AG10803 (cell line): ENCODE results near the gene IGSF10.

ENCODE experiments used
- DNase-seq: peaks from one replicate; pipeline ENCODE4 v3.0.0; 2010; ENCODE audit warnings: low read depth
- H3K4me3 ChIP-seq: 2 replicates; pipeline ENCODE4 v1.5.1; 2011; ENCODE audit warnings: mild to moderate bottlenecking, low read length, control low read depth
- TF ChIP-seq, protein P1 (sequence below): conservative IDR thresholded peaks from 2 replicates; pipeline ENCODE4 v1.5.1; 2011; ENCODE audit warnings: mild to moderate bottlenecking, low read length, control low read depth, inconsistent platforms

Gene IGSF10

DNA sequence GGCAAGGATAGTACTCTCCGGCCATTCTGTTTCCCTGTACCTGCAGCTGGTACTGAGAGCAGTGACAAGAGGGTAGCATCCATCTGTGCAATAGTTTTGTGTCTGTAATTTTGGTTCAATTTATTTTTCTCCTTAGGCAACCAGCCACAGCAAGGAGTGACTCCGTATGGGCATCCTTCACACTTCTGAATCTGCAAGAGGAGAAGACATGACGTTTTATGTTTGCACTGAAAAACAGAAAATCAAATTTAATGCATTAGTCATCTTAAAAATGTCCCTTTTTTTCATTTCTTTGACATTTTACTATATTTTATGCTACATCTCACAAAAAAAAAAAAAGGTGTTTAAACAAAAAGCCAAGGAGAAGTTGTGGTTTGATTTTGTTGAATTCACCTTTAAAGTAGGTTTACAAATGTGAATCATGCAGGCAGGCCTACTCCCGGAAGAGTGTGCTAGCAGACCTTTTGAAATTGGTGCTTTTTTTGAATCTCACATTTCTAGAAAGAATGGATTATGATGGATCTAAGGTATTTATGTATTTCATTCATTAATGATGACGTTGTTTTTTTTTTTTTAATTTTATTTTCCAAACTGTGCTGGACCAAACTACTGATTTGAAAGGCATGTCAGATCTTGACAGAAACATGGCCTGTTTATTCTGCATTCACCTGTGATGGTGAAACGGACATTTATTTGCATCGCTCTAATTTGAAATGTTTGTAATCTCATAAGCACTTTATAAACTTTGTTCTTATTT, 28.1 kb downstream of the IGSF10 start:
- H3K4me3 ChIP-seq, result no peak overlapping the region
- DNase-seq, result no peak
- TF ChIP-seq, protein P1, sequence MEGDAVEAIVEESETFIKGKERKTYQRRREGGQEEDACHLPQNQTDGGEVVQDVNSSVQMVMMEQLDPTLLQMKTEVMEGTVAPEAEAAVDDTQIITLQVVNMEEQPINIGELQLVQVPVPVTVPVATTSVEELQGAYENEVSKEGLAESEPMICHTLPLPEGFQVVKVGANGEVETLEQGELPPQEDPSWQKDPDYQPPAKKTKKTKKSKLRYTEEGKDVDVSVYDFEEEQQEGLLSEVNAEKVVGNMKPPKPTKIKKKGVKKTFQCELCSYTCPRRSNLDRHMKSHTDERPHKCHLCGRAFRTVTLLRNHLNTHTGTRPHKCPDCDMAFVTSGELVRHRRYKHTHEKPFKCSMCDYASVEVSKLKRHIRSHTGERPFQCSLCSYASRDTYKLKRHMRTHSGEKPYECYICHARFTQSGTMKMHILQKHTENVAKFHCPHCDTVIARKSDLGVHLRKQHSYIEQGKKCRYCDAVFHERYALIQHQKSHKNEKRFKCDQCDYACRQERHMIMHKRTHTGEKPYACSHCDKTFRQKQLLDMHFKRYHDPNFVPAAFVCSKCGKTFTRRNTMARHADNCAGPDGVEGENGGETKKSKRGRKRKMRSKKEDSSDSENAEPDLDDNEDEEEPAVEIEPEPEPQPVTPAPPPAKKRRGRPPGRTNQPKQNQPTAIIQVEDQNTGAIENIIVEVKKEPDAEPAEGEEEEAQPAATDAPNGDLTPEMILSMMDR, result no peak

- TF ChIP-seq, protein P1, result no peak
- DNase-seq, result no peak
- no peak overlapping the region for H3K4me3 ChIP-seq
Measured at GRCh38 chr3:151431940-151432339, 28.9 kb downstream of the IGSF10 start.

- peak; percentile 29 for DNase-seq
- TF ChIP-seq, protein P1, result no peak
- H3K4me3 ChIP-seq, result no peak overlapping the region
Measured at GRCh38 chr3:151430821-151431484, 29.9 kb downstream of the IGSF10 start.

DNA sequence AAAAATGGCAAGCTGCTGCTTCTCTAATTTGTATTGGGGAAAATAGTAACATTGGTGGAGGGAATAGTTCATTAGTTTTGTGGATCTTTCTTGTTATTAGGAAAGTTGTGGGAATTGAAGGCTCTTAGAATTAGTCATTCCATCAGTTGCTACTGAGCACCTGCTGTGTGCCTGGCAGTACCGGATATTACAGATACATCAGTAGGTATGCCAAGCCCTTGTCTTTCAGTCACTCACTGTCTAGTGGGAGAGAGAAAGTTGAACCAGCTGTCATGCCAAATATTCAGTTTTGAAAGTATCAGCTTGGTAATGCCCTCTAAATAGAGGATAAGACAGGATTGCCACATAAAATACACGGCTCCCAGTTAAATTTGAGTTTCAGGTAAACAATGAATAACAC, 32.5 kb downstream of the IGSF10 start:
- TF ChIP-seq, protein P1, result no peak
- no peak overlapping the region for H3K4me3 ChIP-seq
- DNase-seq, result no peak

- no peak for DNase-seq
- TF ChIP-seq, protein P1, result 0 out of 2 replicates have a peak, but pooled peaks have one; percentile 0
- no peak overlapping the region for H3K4me3 ChIP-seq
Measured at GRCh38 chr3:151426341-151426657, 34.6 kb downstream of the IGSF10 start.

DNA sequence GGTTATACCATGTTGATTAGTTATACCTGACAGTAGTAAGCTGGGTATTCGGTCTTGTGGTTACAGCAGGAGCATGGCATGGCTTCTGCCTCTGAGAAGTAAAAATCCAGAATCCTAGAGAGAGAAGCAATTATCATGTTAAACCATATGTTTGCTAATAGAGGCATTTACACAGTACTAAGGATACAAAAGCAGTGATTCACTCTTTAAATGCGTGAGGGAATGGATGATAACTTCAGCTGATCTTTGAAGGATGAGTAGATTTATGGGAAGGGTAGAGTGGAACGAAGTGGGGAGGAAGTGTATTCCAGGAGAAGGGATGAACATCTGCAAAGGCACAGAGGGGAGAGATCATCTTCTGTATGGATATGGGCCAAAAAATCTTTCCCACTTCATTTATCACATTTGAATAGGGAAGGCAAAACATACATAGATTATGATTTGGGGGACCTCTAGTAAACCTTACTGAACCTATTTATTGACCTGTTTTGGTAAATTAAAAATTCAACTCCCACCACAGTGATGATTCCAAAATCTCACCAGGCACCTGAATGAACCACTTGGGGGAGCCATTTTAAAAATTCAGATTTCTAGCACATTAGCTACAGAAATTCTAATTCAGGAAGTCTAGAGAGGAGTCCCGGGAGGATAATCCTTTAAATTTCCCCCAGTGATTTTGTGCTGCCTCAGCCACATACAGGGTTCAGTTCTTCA, 35.1 kb downstream of the IGSF10 start:
- TF ChIP-seq, protein P1, result peak; percentile 27; the same call in 1 of the 2 replicates
- H3K4me3 ChIP-seq, result no peak overlapping the region
- peak; percentile 35 for DNase-seq
